Activated CD4-positive, alpha-beta T cell treated with anti-CD3 and anti-CD28 coated beads, Interleukin-2, amount 50 U/mL, for 1 hour (primary cell): Measurements from ENCODE around the gene GLB1L2.

Experiments
- DNase-seq: peaks from one replicate; pipeline ENCODE4 v3.0.0-alpha.2; 2020

Gene GLB1L2

GRCh38 chr11:134388590-134388989 is 56.8 kb downstream of the GLB1L2 start:
- no peak for DNase-seq

- no peak for DNase-seq
These were observed 57.8 kb downstream of the GLB1L2 start for GRCh38 chr11:134389464-134390180.

- no peak for DNase-seq
These were observed 59.1 kb downstream of the GLB1L2 start for GRCh38 chr11:134390706-134391569.

- DNase-seq, result no peak
These were observed 59.9 kb downstream of the GLB1L2 start for GRCh38 chr11:134391656-134392055.

- no peak for DNase-seq
These were observed 61.3 kb downstream of the GLB1L2 start for GRCh38 chr11:134392953-134393615.

GRCh38 chr11:134393638-134394037 is 61.9 kb downstream of the GLB1L2 start:
- no peak for DNase-seq

GRCh38 chr11:134394311-134394710 is 62.5 kb downstream of the GLB1L2 start:
- DNase-seq, result no peak

- no peak for DNase-seq
These were observed 63.2 kb downstream of the GLB1L2 start for GRCh38 chr11:134395002-134395401.

- no peak for DNase-seq
These were observed 65.7 kb downstream of the GLB1L2 start for GRCh38 chr11:134397304-134398078.

GRCh38 chr11:134398079-134398444 is 66.3 kb downstream of the GLB1L2 start:
- no peak for DNase-seq

- no peak for DNase-seq
These were observed 67.0 kb downstream of the GLB1L2 start for GRCh38 chr11:134398644-134399292.

- DNase-seq, result no peak
These were observed 67.5 kb downstream of the GLB1L2 start for GRCh38 chr11:134399293-134399654.

GRCh38 chr11:134399996-134400395 is 68.2 kb downstream of the GLB1L2 start:
- DNase-seq, result no peak

GRCh38 chr11:134401825-134402809 is 70.3 kb downstream of the GLB1L2 start:
- DNase-seq, result no peak

- no peak for DNase-seq
These were observed 71.1 kb downstream of the GLB1L2 start for GRCh38 chr11:134402910-134403309.

- DNase-seq, result no peak
These were observed 73.0 kb downstream of the GLB1L2 start for GRCh38 chr11:134404575-134405341.

- no peak for DNase-seq
These were observed 73.6 kb downstream of the GLB1L2 start for GRCh38 chr11:134405436-134405835.

GRCh38 chr11:134405841-134406240 is 74.1 kb downstream of the GLB1L2 start:
- no peak for DNase-seq

GRCh38 chr11:134406264-134407185 is 74.7 kb downstream of the GLB1L2 start:
- no peak for DNase-seq
